ENCODE data around the gene MKNK1.

The MKNK1 gene

DNA sequence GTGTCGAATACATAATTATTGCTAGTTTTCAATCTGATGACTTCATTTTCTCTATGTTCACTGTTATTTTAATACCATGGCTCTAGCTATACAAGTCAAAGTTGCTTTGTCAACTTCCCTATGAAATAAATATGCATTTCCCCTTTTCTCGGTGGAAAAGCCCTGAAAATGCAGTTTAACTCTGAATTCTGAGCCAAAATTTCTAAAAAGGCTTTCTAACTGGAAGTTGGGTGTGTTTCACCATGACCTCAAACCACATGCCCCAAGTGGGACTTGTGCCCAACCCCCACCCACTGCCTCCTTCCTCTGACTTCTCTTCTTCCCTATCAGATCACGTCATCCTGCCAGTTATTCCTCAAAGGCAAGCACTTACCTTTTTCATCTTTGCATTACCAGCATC lies 8.9 kb downstream of the MKNK1 start:
- no peak for DNase-seq (ENCODE audit: low read depth)

GRCh38 chr1:46594063-46594462 lies 10.0 kb downstream of the MKNK1 start:
- DNase-seq (ENCODE audit: low read depth), result no peak

DNA sequence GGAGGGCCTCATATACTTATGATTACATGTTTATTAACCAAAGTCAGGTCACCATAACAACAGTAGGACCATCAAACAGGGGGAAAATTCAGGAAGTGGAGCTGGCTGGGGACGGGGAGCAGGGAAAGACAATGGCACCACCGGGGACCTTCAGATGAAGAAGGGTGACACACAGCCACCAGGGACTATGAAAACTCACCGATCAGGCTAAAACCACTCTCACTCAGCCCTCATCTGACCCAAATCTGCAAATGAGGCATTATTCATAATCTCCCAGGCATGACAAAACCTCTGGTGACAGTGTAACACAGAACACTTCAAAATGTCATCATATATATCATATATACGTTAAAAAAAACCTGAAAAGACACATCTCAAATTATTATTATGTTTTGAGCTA lies 11.2 kb downstream of the MKNK1 start:
- DNase-seq (ENCODE audit: low read depth), result no peak

GRCh38 chr1:46589529-46589928 lies 14.5 kb downstream of the MKNK1 start:
- DNase-seq (ENCODE audit: low read depth), result no peak

DNA sequence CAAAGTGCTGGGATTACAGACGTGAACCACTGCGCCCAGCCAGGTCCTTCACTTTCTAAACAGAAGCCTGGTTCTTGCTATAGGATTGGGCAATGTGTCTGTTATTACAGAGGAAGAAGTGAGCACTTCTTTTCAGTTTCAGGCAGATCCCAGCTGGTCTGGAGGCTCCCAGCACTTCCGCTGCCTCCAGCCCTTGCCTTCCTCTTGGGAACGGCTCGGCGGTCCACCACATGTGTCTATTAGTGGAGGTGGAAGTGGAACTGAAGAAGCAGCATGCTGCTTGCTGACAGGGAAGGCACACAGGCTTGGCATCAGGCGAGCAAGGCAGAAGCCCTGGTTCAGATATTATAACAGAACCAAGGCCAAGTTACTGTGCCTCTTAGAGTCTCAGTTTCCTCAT lies 17.0 kb downstream of the MKNK1 start:
- DNase-seq (ENCODE audit: low read depth), result no peak

DNA sequence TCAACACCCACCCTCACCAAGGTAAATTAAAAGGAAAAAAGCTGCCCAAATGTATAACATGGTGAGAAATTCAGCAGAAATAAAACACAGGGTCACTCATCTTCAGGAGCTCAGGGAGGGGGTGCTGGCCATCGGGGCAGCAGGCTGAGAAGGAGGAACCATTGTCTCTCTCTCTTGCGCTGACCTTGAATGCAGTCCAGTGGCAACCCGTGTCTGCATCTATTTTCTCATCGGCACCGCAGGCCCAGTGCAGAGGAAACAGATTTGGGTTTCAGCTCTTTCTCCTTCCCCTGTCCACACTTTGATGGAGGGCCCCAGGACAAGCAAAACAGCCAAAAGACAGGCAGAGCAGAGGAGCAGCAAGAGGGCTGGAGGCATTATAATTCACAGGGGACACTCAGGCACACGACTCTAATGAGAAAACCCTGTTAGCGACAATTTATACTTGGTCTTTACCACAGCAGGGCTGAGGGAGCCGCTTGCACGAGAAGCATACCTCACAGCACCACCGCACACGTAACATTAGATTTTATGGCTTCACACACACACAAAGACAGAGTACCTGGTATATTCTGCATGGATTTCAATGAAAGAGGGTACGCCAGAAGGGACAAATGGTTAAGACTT lies 18.6 kb downstream of the MKNK1 start:
- DNase-seq (ENCODE audit: low read depth), result no peak

- DNase-seq (ENCODE audit: low read depth), result no peak
These were observed 20.6 kb downstream of the MKNK1 start for GRCh38 chr1:46583494-46583893.

DNA sequence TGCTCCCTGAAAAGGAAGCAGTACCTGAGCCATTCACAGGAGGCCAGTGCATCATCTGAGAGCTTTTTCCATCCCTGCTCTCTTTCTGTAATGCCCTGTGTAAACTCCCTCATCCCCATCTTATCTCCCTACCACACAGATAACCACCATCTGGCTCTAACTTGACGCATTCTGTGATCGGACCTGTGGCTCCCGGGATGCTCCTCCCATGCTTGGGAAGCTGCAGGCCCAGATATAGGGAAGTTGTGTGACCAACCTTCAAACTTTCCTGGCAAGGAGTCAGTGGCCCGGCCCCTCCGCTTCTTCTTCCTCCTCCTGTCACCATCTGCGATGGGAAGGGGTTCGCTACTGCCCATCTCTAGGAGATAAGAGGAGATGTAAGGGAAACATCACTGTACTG lies 21.1 kb downstream of the MKNK1 start:
- DNase-seq (ENCODE audit: low read depth), result no peak

DNA sequence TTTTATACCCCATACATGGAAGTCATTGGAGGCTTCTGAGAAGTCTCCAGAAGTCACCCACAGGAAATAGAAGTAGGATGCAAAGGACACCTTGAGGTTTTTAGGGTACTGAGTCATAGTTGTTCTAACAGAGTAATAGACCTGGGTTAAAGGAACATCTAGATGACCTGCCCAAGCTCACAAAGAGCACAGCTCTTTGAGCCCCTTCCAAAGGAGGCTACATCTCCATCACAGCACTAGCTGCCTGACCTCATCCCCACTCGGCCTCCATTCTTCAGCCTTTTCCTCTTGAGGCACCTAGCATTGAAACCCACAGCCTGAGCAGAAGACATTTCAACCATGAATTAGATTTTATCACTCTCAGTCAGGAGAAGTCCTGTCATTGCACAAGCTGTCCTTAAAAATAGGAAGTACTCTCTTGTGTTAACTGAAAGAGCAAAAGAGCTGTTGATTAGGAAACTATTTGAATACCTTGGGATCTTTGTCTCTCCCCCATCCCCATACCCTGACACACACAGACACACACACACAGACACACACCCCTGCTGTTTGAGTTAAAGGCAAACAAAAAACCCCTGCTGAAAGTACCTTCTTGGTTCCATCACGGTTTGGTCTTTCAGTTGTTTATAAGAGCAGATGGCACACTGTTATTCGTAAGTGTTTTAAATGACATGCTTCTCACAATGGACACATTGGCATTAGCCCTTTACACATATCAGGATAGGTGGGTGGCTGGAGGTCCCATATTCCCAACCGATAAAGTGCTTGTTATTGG lies 22.2 kb downstream of the MKNK1 start:
- DNase-seq (ENCODE audit: low read depth), result no peak

- no peak for DNase-seq (ENCODE audit: low read depth)
These were observed 23.7 kb downstream of the MKNK1 start for GRCh38 chr1:46580140-46580903.

DNA sequence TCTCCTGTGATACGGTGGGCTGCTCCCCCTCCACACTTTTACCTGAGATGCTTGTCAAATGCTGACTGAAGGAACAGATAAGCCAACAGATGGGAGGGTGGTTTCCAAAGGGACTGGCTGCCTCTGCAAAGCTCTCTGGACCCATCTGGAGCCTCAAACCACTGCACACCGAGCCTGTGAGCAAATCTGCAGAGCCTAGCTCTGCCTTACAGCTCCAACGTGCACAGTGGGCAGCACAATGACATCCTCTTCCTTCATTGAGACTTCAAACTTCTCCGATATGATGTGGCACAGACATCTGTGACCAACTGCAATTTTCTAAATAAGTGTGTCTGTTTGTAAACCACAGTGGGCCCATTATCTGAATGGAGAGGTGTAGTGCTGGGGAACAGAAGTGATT lies 26.4 kb downstream of the MKNK1 start:
- no peak for DNase-seq (ENCODE audit: low read depth)

GRCh38 chr1:46576596-46576995 lies 27.5 kb downstream of the MKNK1 start:
- DNase-seq (ENCODE audit: low read depth), result no peak

GRCh38 chr1:46575778-46576177 lies 28.3 kb downstream of the MKNK1 start:
- DNase-seq (ENCODE audit: low read depth), result no peak

GRCh38 chr1:46575300-46575699 lies 28.8 kb downstream of the MKNK1 start:
- no peak for DNase-seq (ENCODE audit: low read depth)

GRCh38 chr1:46571691-46572225 lies 32.3 kb downstream of the MKNK1 start:
- DNase-seq (ENCODE audit: low read depth), result no peak

GRCh38 chr1:46569884-46570725 lies 34.0 kb downstream of the MKNK1 start:
- DNase-seq (ENCODE audit: low read depth), result no peak

GRCh38 chr1:46569116-46569515 lies 35.0 kb downstream of the MKNK1 start:
- DNase-seq (ENCODE audit: low read depth), result no peak

DNA sequence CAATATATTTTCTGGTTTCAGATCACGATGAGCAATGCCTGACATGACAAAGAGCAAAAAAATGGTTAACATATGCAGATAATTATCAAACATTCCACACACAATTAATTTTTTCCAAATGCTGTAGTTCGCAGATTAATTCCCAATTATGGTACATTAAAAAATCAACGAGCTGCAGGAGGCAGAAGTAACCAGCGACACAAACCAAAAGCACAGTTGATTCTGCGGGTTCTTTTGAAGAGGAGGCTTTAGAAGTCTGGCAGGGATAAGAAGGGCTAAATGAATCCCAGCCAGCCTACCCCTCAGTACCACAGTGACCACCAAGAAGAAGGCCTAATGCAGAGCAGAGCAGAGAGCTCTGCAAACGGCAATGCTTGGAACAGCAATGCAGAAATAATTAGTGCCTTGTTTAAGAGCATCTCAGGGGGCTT lies 35.6 kb downstream of the MKNK1 start:
- DNase-seq (ENCODE audit: low read depth), result no peak

DNA sequence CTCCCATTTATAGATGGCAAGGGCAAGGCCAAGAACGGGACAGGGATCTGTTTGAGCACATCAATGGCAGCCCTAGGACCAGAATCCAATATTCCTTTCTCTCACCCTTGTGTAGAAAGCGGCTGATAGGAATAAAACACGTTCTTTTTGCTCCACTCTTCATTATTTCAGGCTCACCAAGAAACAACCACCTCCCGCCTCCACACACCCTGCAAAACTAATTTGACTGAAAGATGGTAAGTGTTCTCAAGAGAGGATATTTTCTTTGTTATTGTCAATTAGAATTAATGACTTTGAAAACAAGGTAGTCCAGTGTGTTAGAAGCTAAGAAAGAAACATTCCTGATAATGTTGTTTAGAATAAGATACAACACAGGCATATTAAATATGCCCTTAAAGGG lies 40.7 kb downstream of the MKNK1 start:
- DNase-seq (ENCODE audit: low read depth), result no peak

DNA sequence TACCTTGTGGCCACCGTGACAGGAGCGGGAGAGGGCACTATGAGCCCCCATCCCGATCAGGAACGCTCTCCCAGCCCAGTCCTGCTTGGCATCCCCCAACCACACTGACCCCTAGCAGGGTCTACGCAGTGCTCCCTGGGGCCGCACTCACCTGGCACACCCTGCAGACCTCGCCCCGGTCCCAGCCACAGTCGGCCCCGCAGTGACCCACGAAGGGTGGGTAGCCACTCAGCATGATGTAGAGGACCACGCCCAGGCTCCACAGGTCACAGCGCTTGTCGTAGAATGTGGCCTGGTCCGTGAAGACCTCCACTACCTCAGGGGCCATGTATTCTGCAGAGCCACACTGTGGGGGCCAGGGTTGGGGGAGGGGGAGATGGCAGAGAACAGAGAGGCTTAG lies 41.6 kb downstream of the MKNK1 start:
- DNase-seq (ENCODE audit: low read depth), result no peak

GRCh38 chr1:46558966-46559365 lies 45.1 kb downstream of the MKNK1 start:
- DNase-seq (ENCODE audit: low read depth), result no peak

Data from stimulated activated CD8-positive, alpha-beta memory T cell treated with anti-CD3 and anti-CD28 coated beads, Interleukin-12 subunit alpha, Interleukin-12 subunit beta, amount 100 ng/mL, for 1 hour (primary cell).